SK-N-SH treated with all-trans-retinoic acid at 6 μM for 48 hours (cell line): ENCODE measurements around the gene IFIT5.

Source experiments
- ARNTL ChIP-seq: fragments of 450-650 bp; formaldehyde crosslinking; IDR thresholded peaks from 2 replicates; pipeline ENCODE4 v1.5.0; 2020; ENCODE audit warnings: low read depth, mild to moderate bottlenecking, moderate library complexity, borderline replicate concordance
- BACH2 ChIP-seq: fragments of 250-450 bp; sonication (Bioruptor Pico); IDR thresholded peaks from 2 replicates; pipeline ENCODE4 v1.9.0; 2021; ENCODE audit warnings: mild to moderate bottlenecking, borderline replicate concordance
- CSDC2 ChIP-seq: fragments of 250-450 bp; sonication (Bioruptor Pico); IDR thresholded peaks from 2 replicates; pipeline ENCODE4 v1.5.0; 2020; ENCODE audit warnings: mild to moderate bottlenecking, moderate library complexity
- ESRRG ChIP-seq: fragments of 250-450 bp; sonication (Bioruptor Pico); IDR thresholded peaks from 2 replicates; pipeline ENCODE4 v1.6.1; 2021; ENCODE audit warnings: mild to moderate bottlenecking
- GLIS3 ChIP-seq: fragments of 250-450 bp; sonication (Bioruptor Pico); IDR thresholded peaks from 2 replicates; pipeline ENCODE4 v1.5.0; 2020; ENCODE audit warnings: mild to moderate bottlenecking, moderate library complexity
- OSR1 ChIP-seq: fragments of 250-450 bp; sonication (Bioruptor Pico); IDR thresholded peaks from 2 replicates; pipeline ENCODE4 v1.8.0; 2022; ENCODE audit warnings: moderate library complexity, mild to moderate bottlenecking, inconsistent platforms
- POU6F1 ChIP-seq: fragments of 250-450 bp; sonication (Bioruptor Pico); IDR thresholded peaks from 2 replicates; pipeline ENCODE4 v1.8.0; 2021; ENCODE audit warnings: low read depth, mild to moderate bottlenecking, moderate library complexity, borderline replicate concordance
- RARB ChIP-seq: fragments of 250-450 bp; sonication (Bioruptor Pico); IDR thresholded peaks from 2 replicates; pipeline ENCODE4 v1.8.0; 2021; ENCODE audit warnings: mild to moderate bottlenecking, moderate library complexity
- TOX ChIP-seq: fragments of 250-450 bp; sonication (Bioruptor Pico); IDR thresholded peaks from 2 replicates; pipeline ENCODE4 v1.8.0; 2021; ENCODE audit warnings: mild to moderate bottlenecking, moderate library complexity, borderline replicate concordance
- TSHZ2 ChIP-seq: fragments of 250-450 bp; sonication (Bioruptor Pico); IDR thresholded peaks from 2 replicates; pipeline ENCODE4 v1.5.0; 2020; ENCODE audit warnings: mild to moderate bottlenecking, moderate library complexity
- ZC3H10 ChIP-seq: fragments of 250-450 bp; sonication (Bioruptor Pico); IDR thresholded peaks from 2 replicates; pipeline ENCODE4 v1.5.1; 2021; ENCODE audit warnings: mild to moderate bottlenecking, moderate library complexity
- ZNF70 ChIP-seq: fragments of 450-650 bp; formaldehyde crosslinking; IDR thresholded peaks from 2 replicates; pipeline ENCODE4 v1.5.0; 2020; ENCODE audit warnings: mild to moderate bottlenecking, moderate library complexity
- ZNF8 ChIP-seq: fragments of 450-650 bp; formaldehyde crosslinking; IDR thresholded peaks from 2 replicates; pipeline ENCODE4 v1.5.0; 2020; ENCODE audit warnings: mild to moderate bottlenecking, moderate library complexity
- TF ChIP-seq, protein P1 (sequence below): fragments of 250-450 bp; sonication (Bioruptor Pico); IDR thresholded peaks from 2 replicates; pipeline ENCODE4 v1.8.0; 2020; ENCODE audit warnings: mild to moderate bottlenecking, moderate library complexity, borderline replicate concordance

DNA sequence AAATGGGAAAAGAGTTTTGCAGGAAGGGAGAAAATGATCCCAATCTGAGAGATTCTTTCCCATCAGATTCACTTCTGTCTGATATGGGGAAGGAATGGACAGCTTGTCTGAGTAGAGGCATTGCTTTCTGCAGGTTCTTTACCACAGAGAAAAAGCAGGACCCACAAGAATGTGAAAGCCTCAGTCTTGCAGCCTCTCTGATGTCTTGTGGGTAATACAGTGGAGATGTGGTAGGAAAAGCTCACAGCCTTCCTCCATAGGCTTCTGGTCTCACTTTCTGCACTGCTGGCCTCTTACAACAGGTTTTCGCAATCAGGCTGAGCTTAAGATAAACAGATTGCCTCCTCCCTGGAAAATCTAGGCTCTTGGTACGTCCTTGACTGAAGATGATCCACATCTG is 21.4 kb upstream of the IFIT5 start:
- TF ChIP-seq POU6F1 (CRISPR knock-in tag) (no peak), GLIS3 (no peak), ZC3H10 (CRISPR knock-in tag) (no peak), ESRRG (no peak), ZNF8 (CRISPR knock-in tag) (no peak), TSHZ2 (CRISPR knock-in tag) (no peak), ARNTL (CRISPR knock-in tag) (no peak), RARB (no peak), ZNF70 (no peak), TOX (CRISPR knock-in tag) (no peak), CSDC2 (no peak), BACH2 (CRISPR knock-in tag) (no peak), OSR1 (CRISPR knock-in tag) (no peak)
- TF ChIP-seq, protein P1, sequence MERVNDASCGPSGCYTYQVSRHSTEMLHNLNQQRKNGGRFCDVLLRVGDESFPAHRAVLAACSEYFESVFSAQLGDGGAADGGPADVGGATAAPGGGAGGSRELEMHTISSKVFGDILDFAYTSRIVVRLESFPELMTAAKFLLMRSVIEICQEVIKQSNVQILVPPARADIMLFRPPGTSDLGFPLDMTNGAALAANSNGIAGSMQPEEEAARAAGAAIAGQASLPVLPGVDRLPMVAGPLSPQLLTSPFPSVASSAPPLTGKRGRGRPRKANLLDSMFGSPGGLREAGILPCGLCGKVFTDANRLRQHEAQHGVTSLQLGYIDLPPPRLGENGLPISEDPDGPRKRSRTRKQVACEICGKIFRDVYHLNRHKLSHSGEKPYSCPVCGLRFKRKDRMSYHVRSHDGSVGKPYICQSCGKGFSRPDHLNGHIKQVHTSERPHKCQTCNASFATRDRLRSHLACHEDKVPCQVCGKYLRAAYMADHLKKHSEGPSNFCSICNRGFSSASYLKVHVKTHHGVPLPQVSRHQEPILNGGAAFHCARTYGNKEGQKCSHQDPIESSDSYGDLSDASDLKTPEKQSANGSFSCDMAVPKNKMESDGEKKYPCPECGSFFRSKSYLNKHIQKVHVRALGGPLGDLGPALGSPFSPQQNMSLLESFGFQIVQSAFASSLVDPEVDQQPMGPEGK (CRISPR knock-in tag) = no peak
